Ramos (cell line): Measurements from ENCODE around the gene SIVA1.

Experiments
- in situ Hi-C: fragments of 300-500 bp; cut with MboI; formaldehyde crosslinking; loops from one replicate; pipeline ENCODE4 v1.14.3; 2022; ENCODE audit warnings: low sequenced_read_pairs; ENCODE audit not compliant: unreplicated experiment

SIVA1 gene

GRCh38 chr14:104768437-104769323 is 15.7 kb downstream of the SIVA1 start:
- in situ Hi-C loops = no loop called here

- in situ Hi-C loops = loop anchor here (5.0 kb wide), 1 partner anchor 53 kb away; no protein-coding TSS in a partner anchor
Measured at GRCh38 chr14:104769324-104770071, 16.6 kb downstream of the SIVA1 start.

- in situ Hi-C loops = loop anchor here (5.0 kb wide), 1 partner anchor 52 kb away; no protein-coding TSS in a partner anchor
Measured at GRCh38 chr14:104770072-104770579, 17.2 kb downstream of the SIVA1 start.

GRCh38 chr14:104770851-104771272 is 17.9 kb downstream of the SIVA1 start:
- in situ Hi-C loops = loop anchor here (5.0 kb wide), 1 partner anchor 51 kb away; no protein-coding TSS in a partner anchor

GRCh38 chr14:104771374-104771773 is 18.4 kb downstream of the SIVA1 start:
- in situ Hi-C loops = loop anchor here (5.0 kb wide), 1 partner anchor 51 kb away; no protein-coding TSS in a partner anchor

GRCh38 chr14:104771918-104772706 is 19.2 kb downstream of the SIVA1 start:
- in situ Hi-C loops = loop anchor here (5.0 kb wide), 1 partner anchor 50 kb away; no protein-coding TSS in a partner anchor

- in situ Hi-C loops = loop anchor here (5.0 kb wide), 1 partner anchor 49 kb away; no protein-coding TSS in a partner anchor
Measured at GRCh38 chr14:104772707-104773504, 20.0 kb downstream of the SIVA1 start.

GRCh38 chr14:104773505-104774452 is 20.8 kb downstream of the SIVA1 start:
- in situ Hi-C loops = loop anchor here (5.0 kb wide), 1 partner anchor 49 kb away; no protein-coding TSS in a partner anchor

- in situ Hi-C loops = loop anchor here (5.0 kb wide), 1 partner anchor 48 kb away; no protein-coding TSS in a partner anchor
Measured at GRCh38 chr14:104774453-104775072, 21.6 kb downstream of the SIVA1 start.

GRCh38 chr14:104775073-104775489 is 22.1 kb downstream of the SIVA1 start:
- in situ Hi-C loops = no loop called here

GRCh38 chr14:104776481-104776880 is 23.5 kb downstream of the SIVA1 start:
- in situ Hi-C loops = no loop called here

- in situ Hi-C loops = no loop called here
Measured at GRCh38 chr14:104776961-104777807, 24.2 kb downstream of the SIVA1 start.

- in situ Hi-C loops = no loop called here
Measured at GRCh38 chr14:104777808-104778249, 24.9 kb downstream of the SIVA1 start.

- in situ Hi-C loops = no loop called here
Measured at GRCh38 chr14:104778694-104779331, 25.9 kb downstream of the SIVA1 start.

- in situ Hi-C loops = no loop called here
Measured at GRCh38 chr14:104779776-104780512, 27.0 kb downstream of the SIVA1 start.
